Caco-2 (cell line): ENCODE data around the gene MRTFA. TPM values are rescaled to one million over a fixed set of nuclear protein-coding genes. Genes with fewer than 3 reads are reported as not detected.

Source experiments
- BruUV-seq: library from RNA; stranded (reverse); fragments of 400-500 nt; replicated peaks from 2 replicates; lab custom pipeline; 2021; lab: Mats Ljungman, UMichigan
- CTCF ChIA-PET: fragments of 300-600 bp; sonication (Branson Sonifier 250); formaldehyde crosslinking; loops from one replicate; lab custom pipeline; 2022; ENCODE audit warnings: antibody characterized with exemption; lab: Charles Lee
- POLR2A ChIA-PET: fragments of 300-600 bp; sonication (Branson Sonifier 250); formaldehyde crosslinking; loops from one replicate; lab custom pipeline; 2022; ENCODE audit warnings: antibody characterized with exemption; lab: Charles Lee
- DNase-seq, 2 experiments: peaks; one replicate each; pipeline versions ENCODE4 v3.0.0 to v3.0.0-alpha.2; 2020 to 2022
- H3K27me3 ChIP-seq: replicated peaks from 2 replicates; pipeline ENCODE4 v1.6.0; 2011; ENCODE audit warnings: low read length; ENCODE audit not compliant: control insufficient read depth, insufficient read depth
- H3K36me3 ChIP-seq: 2 replicates; pipeline ENCODE4 v1.5.1; 2011; ENCODE audit warnings: low read length; ENCODE audit not compliant: control insufficient read depth, insufficient read depth
- H3K4me1 ChIP-seq: fragments of 250-450 bp; sonication (Bioruptor Pico); 2 replicates; pipeline ENCODE4 v1.5.1; 2020; ENCODE audit warnings: mild to moderate bottlenecking
- H3K4me3 ChIP-seq: 2 replicates; pipeline ENCODE4 v1.5.1; 2011; ENCODE audit warnings: low read depth, mild to moderate bottlenecking, control low read depth, low read length
- H3K9me3 ChIP-seq: fragments of 250-450 bp; sonication (Bioruptor Pico); 2 replicates; pipeline ENCODE4 v1.5.1; 2020; ENCODE audit warnings: mild to moderate bottlenecking, moderate library complexity
- H3K27ac Mint-ChIP-seq: one replicate; pipeline ENCODE4 v1.8.0; 2022; ENCODE audit warnings: mixed read lengths; ENCODE audit not compliant: unreplicated experiment
- H3K27me3 Mint-ChIP-seq: one replicate; pipeline ENCODE4 v1.8.0; 2022; ENCODE audit warnings: mixed read lengths; ENCODE audit not compliant: insufficient read depth, unreplicated experiment
- H3K36me3 Mint-ChIP-seq: one replicate; pipeline ENCODE4 v1.8.0; 2022; ENCODE audit warnings: mild to moderate bottlenecking, mixed read lengths; ENCODE audit not compliant: insufficient read depth, unreplicated experiment
- H3K4me1 Mint-ChIP-seq: one replicate; pipeline ENCODE4 v1.8.0; 2022; ENCODE audit warnings: low read depth, mixed read lengths; ENCODE audit not compliant: unreplicated experiment
- H3K4me3 Mint-ChIP-seq: one replicate; pipeline ENCODE4 v1.8.0; 2022; ENCODE audit warnings: mild to moderate bottlenecking, moderate library complexity, mixed read lengths; ENCODE audit not compliant: unreplicated experiment
- H3K9me3 Mint-ChIP-seq: one replicate; pipeline ENCODE4 v1.8.0; 2022; ENCODE audit warnings: mixed read lengths; ENCODE audit not compliant: unreplicated experiment
- CTCF ChIP-seq, 2 experiments: fragments of 200-600 bp in 1 of 2; IDR thresholded peaks; 1 replicate in 1 of 2; 2 replicates in 1 of 2; pipeline versions ENCODE4 v1.5.1 to v1.8.0; 2011 to 2022; ENCODE audit warnings: antibody characterized with exemption in 1 of 2, control low read depth in 1 of 2, inconsistent platforms in 1 of 2, low read depth in 1 of 2, low read length in 1 of 2, mild to moderate bottlenecking in 1 of 2, moderate library complexity in 1 of 2; ENCODE audit not compliant: insufficient read depth in 1 of 2, severe bottlenecking in 1 of 2, unreplicated experiment in 1 of 2
- intact Hi-C: fragments of 100-400 bp; cut with micrococcal nuclease; formaldehyde crosslinking; loops from one replicate; pipeline ENCODE4 v1.10.0; 2022; ENCODE audit not compliant: unreplicated experiment
- total RNA-seq: library from RNA; stranded (reverse); gene quantifications from 2 replicates; pipeline ENCODE4 v1.2.3, GENCODE V29; 2022

Gene MRTFA
- total RNA-seq, 1 experiment from 2014 or later = 38.7 TPM

- POLR2A ChIA-PET = interaction anchor here (0.7 kb wide), 1 partner anchor 12 kb away, joined by 5 read pairs; no protein-coding TSS in a partner anchor
- CTCF ChIA-PET = interaction anchor here (1.0 kb wide), 1 partner anchor 11 kb away, joined by 4 read pairs; no protein-coding TSS in a partner anchor
- Mint-ChIP-seq H3K4me1 (no peaks in the 10 kb centered on the region), H3K36me3 (peaks cover 73% of the 10 kb centered on the region), H3K4me3 (no peak overlapping the region), H3K27me3 (no peaks in the 10 kb centered on the region), H3K9me3 (no peaks in the 10 kb centered on the region), H3K27ac (no peak overlapping the region)
- no TSS peak for BruUV-seq
- Histone ChIP-seq H3K4me3 (no peak overlapping the region), H3K27me3 (no peaks in the 10 kb centered on the region), H3K9me3 (no peaks in the 10 kb centered on the region), H3K36me3 (no peaks in the 10 kb centered on the region; the same call in 1 of the 2 replicates), H3K4me1 (no peaks in the 10 kb centered on the region)
- intact Hi-C loops = no loop called here
- no peak for DNase-seq
- TF ChIP-seq CTCF (IDR thresholded peaks at IDR 0.05; ENCODE audit: insufficient read depth in 1 of 2, low read depth in 1 of 2, low read length in 1 of 2, severe bottlenecking in 1 of 2, unreplicated experiment in 1 of 2) = no peak
These were observed 228.4 kb downstream of the MRTFA start for GRCh38 chr22:40407831-40408717.

GRCh38 chr22:40407021-40407761 is 229.3 kb downstream of the MRTFA start:
- POLR2A ChIA-PET = interaction anchor here (0.7 kb wide), 1 partner anchor 13 kb away, joined by 5 read pairs; no protein-coding TSS in a partner anchor
- Mint-ChIP-seq H3K27ac (no peak overlapping the region), H3K4me1 (no peaks in the 10 kb centered on the region), H3K27me3 (no peaks in the 10 kb centered on the region), H3K9me3 (no peaks in the 10 kb centered on the region), H3K36me3 (peaks cover 69% of the 10 kb centered on the region), H3K4me3 (no peak overlapping the region)
- H3K27me3 ChIP-seq = no peaks in the 10 kb centered on the region
- no peaks in the 10 kb centered on the region for H3K4me1 ChIP-seq
- BruUV-seq = no TSS peak
- intact Hi-C loops = no loop called here
- no peak for DNase-seq
- CTCF ChIA-PET = interaction anchor here (1.0 kb wide), 1 partner anchor 10 kb away, joined by 4 read pairs; no protein-coding TSS in a partner anchor
- TF ChIP-seq CTCF (IDR thresholded peaks at IDR 0.05; ENCODE audit: insufficient read depth in 1 of 2, low read depth in 1 of 2, low read length in 1 of 2, severe bottlenecking in 1 of 2, unreplicated experiment in 1 of 2) = no peak
- no peaks in the 10 kb centered on the region; the same call in 1 of the 2 replicates for H3K36me3 ChIP-seq
- H3K4me3 ChIP-seq = no peak overlapping the region
- H3K9me3 ChIP-seq = no peaks in the 10 kb centered on the region
